ENCODE data around the gene NISCH.

GRCh38 chr3:52436500-52437149 is 18.8 kb upstream of the NISCH start:
- TF ChIP-seq CTCF (IDR thresholded peaks at IDR 0.05; ENCODE audit: poor library complexity) (no peak), EZH2phosphoT487 (IDR thresholded peaks at IDR 0.05; ENCODE audit: low read depth, severe bottlenecking, unreplicated experiment) (no peak)
